HepG2 (cell line): ENCODE data around the gene TIPIN. TPM values are rescaled to one million over a fixed set of nuclear protein-coding genes. Genes with fewer than 3 reads are reported as not detected.

Source experiments
- CEBPG ChIP-seq: IDR thresholded peaks from 2 replicates; pipeline ENCODE4 v1.6.1; 2016
- CHD2 ChIP-seq: IDR thresholded peaks from 2 replicates; pipeline ENCODE4 v1.6.1; 2011; ENCODE audit warnings: low read depth, low read length, improper control_type of control experiment
- DNMT3B ChIP-seq: conservative IDR thresholded peaks from 2 replicates; pipeline ENCODE4 v1.6.1; 2016; ENCODE audit warnings: missing biosample characterization, control low read depth
- ELF3 ChIP-seq: IDR thresholded peaks from 2 replicates; pipeline ENCODE4 v1.6.1; 2016; ENCODE audit warnings: missing genetic modification reagents, missing compliant biosample characterization
- FOXA1 ChIP-seq, 2 experiments: fragments of 450-650 bp in 1 of 2; sonication (generic) in 1 of 2; formaldehyde crosslinking in 1 of 2; IDR thresholded peaks; 2 replicates each; pipeline versions ENCODE4 v1.4.0 to v1.6.1; 2016 to 2020; ENCODE audit warnings: missing genetic modification reagents in 1 of 2
- FOXK2 ChIP-seq: fragments of 450-650 bp; IDR thresholded peaks from 2 replicates; pipeline ENCODE4 v1.6.1; 2016
- HNRNPK ChIP-seq: fragments of 200-400 bp; formaldehyde crosslinking; IDR thresholded peaks from 2 replicates; pipeline ENCODE4 v1.6.1; 2018; ENCODE audit warnings: low read length, low read depth, moderate library complexity, mild to moderate bottlenecking; ENCODE audit not compliant: poor library complexity, severe bottlenecking
- HNRNPLL ChIP-seq: fragments of 200-400 bp; formaldehyde crosslinking; IDR thresholded peaks from 2 replicates; pipeline ENCODE4 v1.6.1; 2017; ENCODE audit warnings: mild to moderate bottlenecking, low read depth, low read length; ENCODE audit not compliant: poor library complexity, severe bottlenecking
- JUND ChIP-seq: sonication (generic); formaldehyde crosslinking; IDR thresholded peaks from 2 replicates; pipeline ENCODE4 v1.8.0; 2022; ENCODE audit warnings: mild to moderate bottlenecking, missing genetic modification reagents
- KLF13 ChIP-seq: sonication (generic); formaldehyde crosslinking; IDR thresholded peaks from 2 replicates; pipeline ENCODE4 v1.4.0; 2020; ENCODE audit warnings: mild to moderate bottlenecking, missing genetic modification reagents
- PAWR ChIP-seq: sonication (generic); formaldehyde crosslinking; IDR thresholded peaks from 2 replicates; pipeline ENCODE4 v1.4.0; 2020; ENCODE audit warnings: missing genetic modification reagents, mild to moderate bottlenecking, borderline replicate concordance
- RARG ChIP-seq: sonication (generic); formaldehyde crosslinking; IDR thresholded peaks from 2 replicates; pipeline ENCODE4 v1.4.0; 2020; ENCODE audit warnings: low read depth, mild to moderate bottlenecking, missing genetic modification reagents
- RNF2 ChIP-seq: fragments of 450-650 bp; conservative IDR thresholded peaks from 2 replicates; pipeline ENCODE4 v1.6.1; 2016; ENCODE audit warnings: low read depth
- RXRB ChIP-seq: IDR thresholded peaks from 2 replicates; pipeline ENCODE4 v1.6.1; 2016; ENCODE audit warnings: borderline replicate concordance, missing genetic modification reagents, missing compliant biosample characterization
- SYNCRIP ChIP-seq: fragments of 200-400 bp; formaldehyde crosslinking; IDR thresholded peaks from 2 replicates; pipeline ENCODE4 v1.6.1; 2018; ENCODE audit warnings: mild to moderate bottlenecking, low read depth, low read length; ENCODE audit not compliant: insufficient read depth
- ZFY ChIP-seq: sonication (generic); formaldehyde crosslinking; IDR thresholded peaks from 2 replicates; pipeline ENCODE4 v1.4.0; 2020; ENCODE audit warnings: missing genetic modification reagents
- ZKSCAN8 ChIP-seq: IDR thresholded peaks from 2 replicates; pipeline ENCODE4 v1.6.1; 2016; ENCODE audit warnings: borderline replicate concordance, missing genetic modification reagents, missing compliant biosample characterization
- ZMYM3 ChIP-seq: sonication (generic); formaldehyde crosslinking; IDR thresholded peaks from 2 replicates; pipeline ENCODE4 v1.5.1; 2020; ENCODE audit warnings: mild to moderate bottlenecking, missing genetic modification reagents
- ZNF207 ChIP-seq: fragments of 450-650 bp; IDR thresholded peaks from 2 replicates; pipeline ENCODE4 v1.6.1; 2016; ENCODE audit warnings: antibody characterized with exemption, borderline replicate concordance
- ZNF501 ChIP-seq: sonication (generic); formaldehyde crosslinking; IDR thresholded peaks from 2 replicates; pipeline ENCODE4 v1.5.1; 2020; ENCODE audit warnings: mild to moderate bottlenecking, moderate library complexity, missing genetic modification reagents
- ZNF550 ChIP-seq: sonication (generic); formaldehyde crosslinking; IDR thresholded peaks from 2 replicates; pipeline ENCODE4 v1.4.0; 2020; ENCODE audit warnings: mild to moderate bottlenecking, missing genetic modification reagents, borderline replicate concordance
- ZNF644 ChIP-seq: IDR thresholded peaks from 2 replicates; pipeline ENCODE4 v1.6.1; 2016; ENCODE audit warnings: low read depth
- ZNF709 ChIP-seq: sonication (generic); formaldehyde crosslinking; IDR thresholded peaks from 2 replicates; pipeline ENCODE4 v1.5.0; 2020; ENCODE audit warnings: mild to moderate bottlenecking, missing genetic modification reagents
- ZNF788 ChIP-seq: sonication (generic); formaldehyde crosslinking; IDR thresholded peaks from 2 replicates; pipeline ENCODE4 v1.5.0; 2020; ENCODE audit warnings: mild to moderate bottlenecking, missing genetic modification reagents, borderline replicate concordance
- polyA plus RNA-seq, 8 experiments: library from polyadenylated mRNA; depleted of rRNA in 3 of 8; stranded (reverse) in 7 of 8; unstranded in 1 of 8; fragments of >200 nt; fragmentation: Illumina TruSeq in 4 of 8; extraction: Trizol in 4 of 8; gene quantifications; 2 replicates each; pipeline versions ENCODE4 v1.2.1 to v1.2.3, GENCODE V29; 2011 to 2016; ENCODE audit warnings: low read depth in 4 of 8, missing spikeins in 1 of 8, mixed read lengths in 1 of 8; ENCODE audit not compliant: insufficient read depth in 1 of 8
- total RNA-seq, 5 experiments: library from RNA; depleted of rRNA; stranded (reverse); fragments of >200 nt; fragmentation: Illumina TruSeq; extraction: Trizol; gene quantifications; 2 replicates each; pipeline ENCODE4 v1.2.3, GENCODE V29; 2016; ENCODE audit warnings: low read depth in 1 of 5
- TF ChIP-seq, protein P1 (sequence below): sonication (generic); formaldehyde crosslinking; IDR thresholded peaks from 2 replicates; pipeline ENCODE4 v1.4.0; 2020; ENCODE audit warnings: mild to moderate bottlenecking, missing genetic modification reagents
- TF ChIP-seq, protein P2 (sequence below): sonication (generic); formaldehyde crosslinking; IDR thresholded peaks from 2 replicates; pipeline ENCODE4 v1.5.0; 2020; ENCODE audit warnings: mild to moderate bottlenecking, missing genetic modification reagents, borderline replicate concordance
- TF ChIP-seq, protein P3 (sequence below): sonication (generic); formaldehyde crosslinking; IDR thresholded peaks from 2 replicates; pipeline ENCODE4 v1.8.0; 2022; ENCODE audit warnings: low read depth, missing genetic modification reagents

Gene TIPIN
- total and polyA plus RNA-seq, 2 of the 13 experiments (the other 11 are each of a cell fraction or from before 2014, with no cell fraction given), result 2.7 to 28.6 TPM

DNA sequence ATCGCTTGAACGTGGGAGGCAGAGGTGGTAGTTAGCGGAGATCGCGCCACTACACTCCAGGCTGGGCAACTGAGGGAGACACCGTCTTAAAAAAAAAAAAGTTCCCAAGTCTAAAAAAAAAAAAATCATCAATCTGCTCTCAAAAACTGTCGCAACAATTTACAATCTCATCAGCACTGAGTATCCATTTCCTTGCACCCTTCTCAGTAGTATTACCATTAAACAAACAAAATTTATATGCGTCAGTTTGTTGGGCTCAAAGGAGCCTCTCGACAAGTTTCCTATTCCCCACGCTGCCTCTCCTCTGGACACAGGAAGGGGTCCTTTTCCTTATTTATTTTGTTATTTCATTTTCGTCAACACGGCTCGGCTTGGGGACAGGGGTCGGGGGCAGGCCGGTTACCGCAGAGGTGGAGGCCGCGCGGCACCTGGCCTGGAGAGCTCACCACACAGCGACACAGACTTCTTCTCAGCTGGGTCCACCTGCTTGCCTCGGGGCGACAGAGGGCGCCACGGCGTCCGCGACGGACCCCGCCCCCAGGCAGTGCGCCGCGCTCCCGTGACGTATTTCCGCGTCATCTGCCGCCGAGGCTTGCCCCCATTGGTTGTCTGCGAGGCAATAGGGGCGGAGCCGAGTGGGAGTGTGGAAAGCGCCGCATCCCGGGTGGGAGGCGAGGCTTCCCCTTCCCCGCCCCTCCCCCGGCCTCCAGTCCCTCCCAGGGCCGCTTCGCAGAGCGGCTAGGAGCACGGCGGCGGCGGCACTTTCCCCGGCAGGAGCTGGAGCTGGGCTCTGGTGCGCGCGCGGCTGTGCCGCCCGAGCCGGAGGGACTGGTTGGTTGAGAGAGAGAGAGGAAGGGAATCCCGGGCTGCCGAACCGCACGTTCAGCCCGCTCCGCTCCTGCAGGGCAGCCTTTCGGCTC is 30.0 kb upstream of the TIPIN start, which contains the start of gene MAP2K1 (continued):
- peak; percentile 54; the same call in 1 of the 2 replicates for TF ChIP-seq ZKSCAN8 (CRISPR knock-in tag)
- peak; percentile 82; the same call in 1 of the 2 replicates for TF ChIP-seq ZNF788 (CRISPR knock-in tag)
- TF ChIP-seq ZMYM3 (CRISPR knock-in tag), result peak; percentile 76; the same call in 1 of the 2 replicates
- no peak for TF ChIP-seq HNRNPLL
- TF ChIP-seq KLF13 (CRISPR knock-in tag), result peak; percentile 23; the same call in 1 of the 2 replicates
- no peak for TF ChIP-seq SYNCRIP
- TF ChIP-seq, protein P1, sequence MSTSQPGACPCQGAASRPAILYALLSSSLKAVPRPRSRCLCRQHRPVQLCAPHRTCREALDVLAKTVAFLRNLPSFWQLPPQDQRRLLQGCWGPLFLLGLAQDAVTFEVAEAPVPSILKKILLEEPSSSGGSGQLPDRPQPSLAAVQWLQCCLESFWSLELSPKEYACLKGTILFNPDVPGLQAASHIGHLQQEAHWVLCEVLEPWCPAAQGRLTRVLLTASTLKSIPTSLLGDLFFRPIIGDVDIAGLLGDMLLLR (CRISPR knock-in tag), result peak; percentile 19; the same call in 1 of the 2 replicates
- TF ChIP-seq, protein P2, sequence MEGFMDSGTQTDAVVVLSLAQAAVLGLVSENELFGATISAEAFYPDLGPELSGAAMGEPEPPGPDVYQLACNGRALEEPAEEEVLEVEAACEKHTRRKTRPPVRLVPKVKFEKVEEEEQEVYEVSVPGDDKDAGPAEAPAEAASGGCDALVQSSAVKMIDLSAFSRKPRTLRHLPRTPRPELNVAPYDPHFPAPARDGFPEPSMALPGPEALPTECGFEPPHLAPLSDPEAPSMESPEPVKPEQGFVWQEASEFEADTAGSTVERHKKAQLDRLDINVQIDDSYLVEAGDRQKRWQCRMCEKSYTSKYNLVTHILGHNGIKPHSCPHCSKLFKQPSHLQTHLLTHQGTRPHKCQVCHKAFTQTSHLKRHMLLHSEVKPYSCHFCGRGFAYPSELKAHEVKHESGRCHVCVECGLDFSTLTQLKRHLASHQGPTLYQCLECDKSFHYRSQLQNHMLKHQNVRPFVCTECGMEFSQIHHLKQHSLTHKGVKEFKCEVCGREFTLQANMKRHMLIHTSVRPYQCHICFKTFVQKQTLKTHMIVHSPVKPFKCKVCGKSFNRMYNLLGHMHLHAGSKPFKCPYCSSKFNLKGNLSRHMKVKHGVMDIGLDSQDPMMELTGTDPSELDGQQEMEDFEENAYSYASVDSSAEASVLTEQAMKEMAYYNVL, result 0 out of 2 replicates have a peak, but pooled peaks have one; percentile 6
- TF ChIP-seq CHD2, result peak; percentile 28; the same call in 1 of the 2 replicates
- TF ChIP-seq RARG (CRISPR knock-in tag), result no peak
- TF ChIP-seq RXRB (CRISPR knock-in tag), result peak; percentile 52; the same call in 1 of the 2 replicates
- TF ChIP-seq ZNF550 (CRISPR knock-in tag), result no peak
- no peak for TF ChIP-seq ZNF207
- no peak for TF ChIP-seq PAWR (CRISPR knock-in tag)
- peak; percentile 82 for TF ChIP-seq ZFY (CRISPR knock-in tag)
- TF ChIP-seq, protein P3, sequence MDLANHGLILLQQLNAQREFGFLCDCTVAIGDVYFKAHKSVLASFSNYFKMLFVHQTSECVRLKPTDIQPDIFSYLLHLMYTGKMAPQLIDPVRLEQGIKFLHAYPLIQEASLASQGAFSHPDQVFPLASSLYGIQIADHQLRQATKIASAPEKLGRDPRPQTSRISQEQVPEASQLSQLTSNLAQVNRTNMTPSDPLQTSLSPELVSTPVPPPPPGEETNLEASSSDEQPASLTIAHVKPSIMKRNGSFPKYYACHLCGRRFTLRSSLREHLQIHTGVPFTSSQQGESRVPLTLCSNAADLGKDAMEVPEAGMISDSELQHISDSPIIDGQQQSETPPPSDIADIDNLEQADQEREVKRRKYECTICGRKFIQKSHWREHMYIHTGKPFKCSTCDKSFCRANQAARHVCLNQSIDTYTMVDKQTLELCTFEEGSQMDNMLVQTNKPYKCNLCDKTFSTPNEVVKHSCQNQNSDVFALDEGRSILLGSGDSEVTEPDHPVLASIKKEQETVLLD, result no peak
- TF ChIP-seq FOXK2, result no peak
- peak; percentile 51; the same call in 1 of the 2 replicates for TF ChIP-seq ZNF501
- TF ChIP-seq ZNF644 (CRISPR knock-in tag), result no peak
- no peak for TF ChIP-seq ZNF709 (CRISPR knock-in tag)
- TF ChIP-seq DNMT3B (CRISPR knock-in tag), result peak; percentile 95
- TF ChIP-seq RNF2, result no peak
- peak; percentile 68 for TF ChIP-seq ELF3
- TF ChIP-seq FOXA1 (IDR thresholded peaks at IDR 0.05), result no peak
- peak; percentile 35; the same call in 1 of the 2 replicates for TF ChIP-seq FOXA1 (CRISPR knock-in tag; IDR thresholded peaks at IDR 0.05)
- peak; percentile 59; the same call in 1 of the 2 replicates for TF ChIP-seq JUND (CRISPR knock-in tag)
- peak; percentile 87 for TF ChIP-seq HNRNPK
- TF ChIP-seq CEBPG, result peak; percentile 71
